Dermis lymphatic vessel endothelial cell (primary cell): ENCODE measurements around the gene KIF4A. TPM values are rescaled to one million over a fixed set of nuclear protein-coding genes. Genes with fewer than 3 reads are reported as not detected.

Experiments used
- total RNA-seq: library from RNA; depleted of rRNA; stranded (reverse); fragments of >200 nt; gene quantifications from 2 replicates; pipeline ENCODE4 v1.2.1, GENCODE V29; 2014

KIF4A gene
- 2.6 and 2.9 TPM in 2 replicates for total RNA-seq

GRCh38 chrX:70289793-70290770, at the start of gene KIF4A, which contains the start of gene PDZD11:
Gene KIF4A, plus strand, starts transcription at chrX:70290104. Its CDS starts 355 bp downstream, at chrX:70290459.
Gene PDZD11, minus strand, starts transcription at chrX:70289927. Its CDS starts 586 bp downstream, at chrX:70289341.

GRCh38 chrX:70260104-70260503, 29.8 kb upstream of the KIF4A start, which contains the start of gene P2RY4:
Gene P2RY4, minus strand, starts transcription at chrX:70260204. Its CDS starts 580 bp downstream, at chrX:70259624.

GRCh38 chrX:70268034-70268433, 21.9 kb upstream of the KIF4A start, which contains the start of gene ARR3:
Gene ARR3, plus strand, starts transcription at chrX:70268334. Its CDS starts 1,052 bp downstream, at chrX:70269386.

GRCh38 chrX:70281951-70282350, 8.0 kb upstream of the KIF4A start, which contains the start of gene RAB41:
Gene RAB41, plus strand, starts transcription at chrX:70282172. Its CDS starts 46 bp downstream, at chrX:70282218.

GRCh38 chrX:70422851-70423341, 133.0 kb downstream of the KIF4A start, which contains the start of gene GDPD2:
Gene GDPD2, plus strand, starts transcription at chrX:70423314. Its CDS starts 1,671 bp downstream, at chrX:70424985.

GRCh38 chrX:70444326-70444945, 154.5 kb downstream of the KIF4A start, which contains the start of gene DLG3:
Gene DLG3, plus strand, starts transcription at chrX:70444835. Its CDS starts 367 bp downstream, at chrX:70445202.

Other genes starting within 250 kb of the KIF4A start
- 0.17 and 0.43 TPM in 2 replicates for gene AWAT2, start 240.2 kb upstream of the KIF4A start, total RNA-seq
- not detected in 2 replicates for gene OTUD6A, start 227.6 kb upstream of the KIF4A start, total RNA-seq
- 86.5 and 118 TPM in 2 replicates for gene IGBP1, start 156.7 kb upstream of the KIF4A start, total RNA-seq
- not detected in 2 replicates for gene DGAT2L6, start 112.6 kb upstream of the KIF4A start, total RNA-seq
- not detected in 2 replicates for gene AWAT1, start 55.4 kb upstream of the KIF4A start, total RNA-seq
- 0.09 TPM in 1 of 2 replicates, not detected in the other for gene P2RY4, start 29.9 kb upstream of the KIF4A start, total RNA-seq
- not detected in 2 replicates for gene ARR3, start 21.8 kb upstream of the KIF4A start, total RNA-seq
- not detected in 2 replicates for gene RAB41, start 7.9 kb upstream of the KIF4A start, total RNA-seq
- 32.1 and 32.9 TPM in 2 replicates for gene PDZD11, start 177 bp upstream of the KIF4A start, total RNA-seq
- gene GDPD2, start 133.2 kb downstream of the KIF4A start, total RNA-seq, result not detected in 2 replicates
- 0.54 and 1.2 TPM in 2 replicates for gene DLG3, start 154.7 kb downstream of the KIF4A start, total RNA-seq